GM10847 (cell line): ENCODE results near the gene GPC6.

Source experiments
- POLR2A ChIP-seq: IDR thresholded peaks from 2 replicates; pipeline ENCODE4 v1.6.1; 2011; ENCODE audit not compliant: insufficient read length; ENCODE audit errors: extremely low read depth

Gene GPC6

DNA sequence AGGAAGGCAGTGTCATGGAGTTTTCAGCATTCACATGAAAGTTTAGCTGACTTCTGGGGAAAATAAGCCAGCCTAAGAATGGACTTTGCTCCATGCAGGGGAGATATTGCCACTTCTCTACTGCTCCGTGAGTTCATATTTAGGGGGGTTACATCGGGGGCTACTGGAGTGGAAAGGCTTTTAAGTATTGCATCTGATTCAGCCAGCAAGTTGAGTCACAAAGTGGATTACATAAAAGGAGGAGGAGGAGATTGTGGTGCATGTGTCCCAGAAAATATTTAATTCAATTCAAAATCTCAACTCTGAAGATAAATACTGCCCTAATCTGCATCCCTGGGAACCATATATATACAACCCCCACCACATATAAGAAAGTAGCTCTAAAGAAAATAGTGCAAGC is 635.7 kb downstream of the GPC6 start:
- TF ChIP-seq POLR2A = no peak

GRCh38 chr13:93865235-93865634 is 638.6 kb downstream of the GPC6 start:
- no peak for TF ChIP-seq POLR2A

GRCh38 chr13:93867481-93867880 is 640.9 kb downstream of the GPC6 start:
- TF ChIP-seq POLR2A = no peak

DNA sequence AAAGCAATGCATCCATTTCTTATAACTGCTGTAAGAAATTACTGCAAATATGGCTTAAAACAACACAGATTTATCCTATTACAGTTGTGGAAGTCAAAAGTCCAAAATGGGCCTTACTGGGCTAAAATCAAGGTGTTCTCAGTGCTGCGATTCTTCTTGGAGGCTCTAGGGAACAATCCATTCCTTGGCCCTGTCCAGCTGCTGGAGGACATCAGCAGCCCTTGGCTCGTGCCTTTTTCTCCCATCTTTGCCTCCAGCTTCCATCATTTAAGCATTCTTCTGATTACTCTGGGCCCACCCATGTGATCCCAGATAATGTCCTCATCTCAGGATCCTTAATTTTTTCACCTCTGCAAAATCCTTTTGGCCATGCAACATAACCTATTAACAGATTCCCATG is 645.8 kb downstream of the GPC6 start:
- TF ChIP-seq POLR2A = no peak

- TF ChIP-seq POLR2A = no peak
Observed at GRCh38 chr13:93872786-93873347, 646.3 kb downstream of the GPC6 start.

- no peak for TF ChIP-seq POLR2A
Observed at GRCh38 chr13:93875547-93875946, 648.9 kb downstream of the GPC6 start.

- TF ChIP-seq POLR2A = no peak
Observed at GRCh38 chr13:93876236-93876635, 649.6 kb downstream of the GPC6 start.

DNA sequence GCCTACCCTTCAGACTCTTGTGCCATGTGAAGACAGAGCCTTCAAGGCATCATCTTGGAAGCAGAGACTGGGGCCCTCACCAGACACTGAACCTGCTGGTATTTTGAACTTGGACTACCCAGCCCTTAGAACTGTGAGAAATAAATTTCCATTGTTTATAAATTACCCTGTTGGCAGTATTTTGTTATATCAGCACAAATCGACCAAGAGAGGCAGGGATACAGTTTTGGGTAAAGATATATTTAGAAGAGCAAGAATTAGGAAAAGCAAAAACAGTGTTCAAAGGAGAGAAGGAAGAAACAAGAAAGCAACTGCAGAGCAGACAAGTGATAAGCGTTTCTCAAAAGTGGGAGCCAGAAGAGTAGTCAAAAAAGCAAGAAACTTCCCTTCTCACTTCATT is 652.1 kb downstream of the GPC6 start:
- TF ChIP-seq POLR2A = no peak

DNA sequence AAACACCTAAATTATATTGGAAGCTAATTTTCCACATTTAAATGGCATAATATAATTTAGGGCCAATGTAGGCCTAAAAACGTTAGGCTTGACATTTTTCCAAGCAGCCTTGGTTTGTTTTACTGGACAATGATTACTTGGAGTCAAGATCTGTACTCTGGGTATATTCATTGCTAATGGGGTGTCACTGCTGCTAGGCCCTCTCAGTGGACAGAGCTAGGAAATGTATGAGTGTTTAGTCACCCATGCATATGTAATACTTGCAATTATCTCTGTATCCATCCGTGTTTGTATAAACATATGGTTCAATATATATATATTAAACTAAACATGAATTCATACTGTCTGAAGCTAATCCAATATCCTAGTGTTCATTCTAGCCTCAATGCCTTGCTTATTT is 654.8 kb downstream of the GPC6 start:
- TF ChIP-seq POLR2A = no peak

DNA sequence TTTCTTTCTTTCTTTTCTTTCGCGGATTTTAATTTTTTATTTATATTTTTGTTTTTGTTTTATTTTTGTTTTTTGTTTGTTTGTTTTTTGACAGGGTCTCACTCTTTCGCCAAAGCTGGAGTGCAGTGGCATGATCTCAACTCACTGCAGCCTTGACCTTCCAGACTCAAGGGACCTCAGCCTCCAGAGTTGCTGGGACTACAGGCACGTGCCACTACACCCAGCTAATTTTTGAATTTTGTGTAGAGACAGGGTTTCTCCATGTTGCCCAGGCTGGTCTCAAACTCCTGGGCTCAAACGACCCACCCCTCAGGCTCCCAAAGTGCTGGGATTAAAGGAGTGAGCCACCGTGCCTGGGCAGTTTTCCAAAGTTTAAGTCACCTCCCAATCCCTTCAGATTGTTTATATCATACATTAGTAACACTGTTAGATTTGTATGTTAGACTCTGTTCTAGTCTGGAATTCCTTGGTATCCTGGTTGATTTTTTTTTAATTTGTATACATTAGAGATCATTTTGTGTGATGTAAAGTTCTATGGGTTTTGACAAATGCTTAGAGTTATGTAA is 655.6 kb downstream of the GPC6 start:
- no peak for TF ChIP-seq POLR2A

DNA sequence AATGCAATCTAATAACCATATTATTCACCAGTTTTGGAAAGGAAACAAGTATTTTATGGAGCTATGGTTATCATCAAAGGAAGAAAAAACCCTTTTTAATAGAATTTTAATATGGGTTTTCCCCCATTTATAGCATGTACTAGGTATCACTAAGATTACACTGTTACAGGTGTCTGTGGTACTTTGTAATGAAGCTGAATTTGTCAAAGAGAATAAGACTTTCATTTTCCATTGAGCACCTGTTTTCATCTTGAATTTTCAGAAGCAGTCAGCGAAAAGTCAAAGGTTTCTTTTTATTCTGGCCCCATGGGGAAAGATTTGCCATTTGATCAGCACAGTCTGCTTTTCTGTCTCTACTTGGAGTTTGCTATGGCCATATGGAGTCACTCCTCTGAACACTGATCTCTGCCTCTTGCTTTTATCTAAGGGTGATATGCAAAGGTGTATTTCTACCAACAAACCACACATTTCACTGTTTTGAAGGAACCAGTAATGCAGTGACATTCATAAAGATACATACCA is 662.9 kb downstream of the GPC6 start:
- no peak for TF ChIP-seq POLR2A

GRCh38 chr13:93899981-93900380 is 673.4 kb downstream of the GPC6 start:
- no peak for TF ChIP-seq POLR2A

GRCh38 chr13:93900731-93901130 is 674.1 kb downstream of the GPC6 start:
- no peak for TF ChIP-seq POLR2A

- TF ChIP-seq POLR2A = no peak
Observed at GRCh38 chr13:93903909-93904308, 677.3 kb downstream of the GPC6 start.

- no peak for TF ChIP-seq POLR2A
Observed at GRCh38 chr13:93915269-93915809, 688.7 kb downstream of the GPC6 start.

GRCh38 chr13:93922063-93922855 is 695.7 kb downstream of the GPC6 start:
- no peak for TF ChIP-seq POLR2A

DNA sequence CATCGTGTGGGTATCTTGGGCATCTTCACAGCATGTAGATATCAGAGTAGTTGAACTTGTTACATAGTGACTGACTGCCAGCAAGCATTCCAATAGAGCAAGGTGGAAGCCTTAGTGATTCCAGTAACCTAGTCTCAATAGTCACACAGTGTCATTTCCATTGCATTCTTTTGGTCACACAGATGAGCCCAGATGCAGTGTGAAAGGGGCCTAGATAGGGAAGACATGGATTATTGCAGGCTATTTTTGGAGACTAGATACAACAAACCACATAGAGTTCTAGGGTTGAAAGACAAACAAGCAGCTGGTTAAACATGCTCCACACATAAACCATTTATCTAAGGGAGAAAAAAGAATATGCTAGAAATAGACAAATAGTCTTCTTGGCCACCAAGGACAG is 699.4 kb downstream of the GPC6 start:
- TF ChIP-seq POLR2A = no peak

GRCh38 chr13:93926425-93926824 is 699.8 kb downstream of the GPC6 start:
- no peak for TF ChIP-seq POLR2A
